Skin of body (tissue), 2 donors: ENCODE results near the gene PTPN21. TPM values are rescaled to one million over a fixed set of nuclear protein-coding genes. Genes with fewer than 3 reads are reported as not detected.

Experiments
- DNase-seq: peaks from one replicate; lab custom pipeline; 2025; lab: John Stamatoyannopoulos, UW
- total RNA-seq: library from RNA; depleted of rRNA; stranded (reverse); fragments of >200 nt; gene quantifications from one replicate; pipeline ENCODE4 v1.2.3, GENCODE V29; 2014

PTPN21 gene
- total RNA-seq, 1 donor from 2014 or later = 13.8 TPM

- DNase-seq = no peak
These were observed 47.6 kb downstream of the PTPN21 start for GRCh38 chr14:88507208-88507607.

- no peak for DNase-seq
These were observed 49.2 kb downstream of the PTPN21 start for GRCh38 chr14:88505621-88506020.

- no peak for DNase-seq
These were observed 50.2 kb downstream of the PTPN21 start for GRCh38 chr14:88504602-88505001.

- no peak for DNase-seq
These were observed 50.9 kb downstream of the PTPN21 start for GRCh38 chr14:88503754-88504406.

- DNase-seq = no peak
These were observed 52.1 kb downstream of the PTPN21 start for GRCh38 chr14:88502740-88503139.

GRCh38 chr14:88500611-88501010 is 54.2 kb downstream of the PTPN21 start:
- no peak for DNase-seq

- no peak for DNase-seq
These were observed 55.6 kb downstream of the PTPN21 start for GRCh38 chr14:88499225-88499624.

GRCh38 chr14:88496414-88496813 is 58.4 kb downstream of the PTPN21 start:
- no peak for DNase-seq

GRCh38 chr14:88493392-88494185 is 61.2 kb downstream of the PTPN21 start:
- DNase-seq = no peak

GRCh38 chr14:88492272-88493089 is 62.3 kb downstream of the PTPN21 start:
- peak; percentile 48 for DNase-seq

GRCh38 chr14:88490168-88490567 is 64.6 kb downstream of the PTPN21 start:
- DNase-seq = no peak

- DNase-seq = no peak
These were observed 65.9 kb downstream of the PTPN21 start for GRCh38 chr14:88488897-88489296.

- no peak for DNase-seq
These were observed 66.7 kb downstream of the PTPN21 start for GRCh38 chr14:88488081-88488480.

GRCh38 chr14:88482524-88482923 is 72.3 kb downstream of the PTPN21 start:
- DNase-seq = no peak

GRCh38 chr14:88481794-88482193 is 73.0 kb downstream of the PTPN21 start:
- DNase-seq = no peak

GRCh38 chr14:88481059-88481458 is 73.7 kb downstream of the PTPN21 start:
- DNase-seq = no peak

- DNase-seq = no peak
These were observed 75.2 kb downstream of the PTPN21 start for GRCh38 chr14:88479574-88479987.

GRCh38 chr14:88478931-88479330 is 75.9 kb downstream of the PTPN21 start:
- no peak for DNase-seq

- no peak for DNase-seq
These were observed 77.1 kb downstream of the PTPN21 start for GRCh38 chr14:88477513-88478250.

GRCh38 chr14:88476825-88477224 is 78.0 kb downstream of the PTPN21 start:
- no peak for DNase-seq

- no peak for DNase-seq
These were observed 78.5 kb downstream of the PTPN21 start for GRCh38 chr14:88476214-88476774.
